ENCODE results near the gene NXN.

DNA sequence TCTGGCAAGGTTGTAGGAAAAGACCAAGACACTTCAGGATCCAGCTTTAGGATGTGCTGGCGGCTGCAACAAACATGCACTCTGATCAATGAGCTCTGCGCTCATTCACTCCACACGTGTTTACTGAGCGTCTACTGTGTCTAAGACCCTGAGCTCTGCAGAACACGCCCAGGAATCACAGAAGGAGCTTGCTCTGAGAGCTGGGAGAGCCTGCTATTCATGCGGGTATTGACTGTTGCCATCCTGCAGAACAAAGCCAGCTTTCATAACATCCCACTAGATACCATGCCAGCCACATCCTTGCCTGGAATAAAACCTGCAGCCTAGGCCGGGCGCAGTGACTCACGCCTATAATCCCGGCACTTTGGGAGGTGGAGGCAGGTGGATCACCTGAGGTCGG lies 44.1 kb downstream of the NXN start:
- no peak for TF ChIP-seq POLR2A (IDR thresholded peaks at IDR 0.05)
- TF ChIP-seq CTCF (IDR thresholded peaks at IDR 0.05): no peak
